Activated B cell treated with CpG ODN at 0.5 μM for 24 hours (primary cell): ENCODE measurements around the gene ARHGEF2. TPM values are rescaled to one million over a fixed set of nuclear protein-coding genes. Genes with fewer than 3 reads are reported as not detected.
A peak's percentile ranks its signal among the peaks of the same experiment; 100 is the strongest.

Experiments
- ATAC-seq: fragments of 200-7000 bp; cut with Tn5 transposase; one replicate; pipeline ENCODE4 v1.10.0; 2021; ENCODE audit warnings: low read depth, mild to moderate bottlenecking, moderate library complexity
- CTCF ChIA-PET: fragments of 350-600 bp; sonication (Branson Sonifier 250); formaldehyde crosslinking; loops from one replicate; lab custom pipeline; 2021; ENCODE audit warnings: antibody characterized with exemption; lab: Charles Lee
- POLR2A ChIA-PET: fragments of 350-600 bp; sonication (Branson Sonifier 250); formaldehyde crosslinking; loops from one replicate; lab custom pipeline; 2021; ENCODE audit warnings: antibody characterized with exemption; lab: Charles Lee
- DNase-seq: peaks from one replicate; pipeline ENCODE4 v3.0.0; 2022
- H3K27ac Mint-ChIP-seq: one replicate; pipeline ENCODE4 v1.8.0; 2020; ENCODE audit warnings: mixed read lengths
- H3K27me3 Mint-ChIP-seq: one replicate; pipeline ENCODE4 v1.8.0; 2021; ENCODE audit warnings: mixed read lengths
- H3K36me3 Mint-ChIP-seq: one replicate; pipeline ENCODE4 v1.8.0; 2021; ENCODE audit warnings: low read depth, mixed read lengths
- H3K4me1 Mint-ChIP-seq: one replicate; pipeline ENCODE4 v1.8.0; 2021; ENCODE audit warnings: mixed read lengths
- H3K4me3 Mint-ChIP-seq: one replicate; pipeline ENCODE4 v1.8.0; 2020; ENCODE audit warnings: mild to moderate bottlenecking, mixed read lengths
- H3K9me3 Mint-ChIP-seq: one replicate; pipeline ENCODE4 v1.8.0; 2020; ENCODE audit warnings: mixed read lengths
- CTCF ChIP-seq: fragments of 200-600 bp; IDR thresholded peaks from one replicate; pipeline ENCODE4 v1.8.0; 2022; ENCODE audit warnings: antibody characterized with exemption, mild to moderate bottlenecking
- intact Hi-C: fragments of 100-400 bp; cut with micrococcal nuclease; formaldehyde crosslinking; loops from one replicate; pipeline ENCODE4 v1.15.1; 2024
- total RNA-seq: library from RNA; stranded (reverse); gene quantifications from 2 replicates; pipeline ENCODE4 v1.2.3, GENCODE V29; 2022

The ARHGEF2 gene
- total RNA-seq, 1 donor from 2014 or later, result 207 TPM

GRCh38 chr1:155941845-155942531, 36.4 kb downstream of the ARHGEF2 start:
- H3K9me3 Mint-ChIP-seq, result no peaks in the 10 kb centered on the region
- intact Hi-C loops, result no loop called here
- DNase-seq (peak; percentile 14), ATAC-seq (no peak)
- H3K4me1 Mint-ChIP-seq, result peaks cover 87% of the 10 kb centered on the region
- no peak overlapping the region for H3K4me3 Mint-ChIP-seq
- ChIA-PET CTCF (interaction anchor here (1.6 to 10.0 kb wide), 2 partner anchors 39 to 48 kb away, joined by 6 to 146 read pairs; partner anchors contain the start of gene ARHGEF2), POLR2A (interaction anchor here (1.2 to 10.8 kb wide), 3 partner anchors 8 to 38 kb away, joined by 4 to 403 read pairs (median 52); partner anchors contain the start of genes ARHGEF2 and KHDC4)
- no peaks in the 10 kb centered on the region for H3K27me3 Mint-ChIP-seq
- TF ChIP-seq CTCF, result no peak
- peak overlapping the region; percentile 92 for H3K27ac Mint-ChIP-seq
- peaks cover 14% of the 10 kb centered on the region for H3K36me3 Mint-ChIP-seq

DNA sequence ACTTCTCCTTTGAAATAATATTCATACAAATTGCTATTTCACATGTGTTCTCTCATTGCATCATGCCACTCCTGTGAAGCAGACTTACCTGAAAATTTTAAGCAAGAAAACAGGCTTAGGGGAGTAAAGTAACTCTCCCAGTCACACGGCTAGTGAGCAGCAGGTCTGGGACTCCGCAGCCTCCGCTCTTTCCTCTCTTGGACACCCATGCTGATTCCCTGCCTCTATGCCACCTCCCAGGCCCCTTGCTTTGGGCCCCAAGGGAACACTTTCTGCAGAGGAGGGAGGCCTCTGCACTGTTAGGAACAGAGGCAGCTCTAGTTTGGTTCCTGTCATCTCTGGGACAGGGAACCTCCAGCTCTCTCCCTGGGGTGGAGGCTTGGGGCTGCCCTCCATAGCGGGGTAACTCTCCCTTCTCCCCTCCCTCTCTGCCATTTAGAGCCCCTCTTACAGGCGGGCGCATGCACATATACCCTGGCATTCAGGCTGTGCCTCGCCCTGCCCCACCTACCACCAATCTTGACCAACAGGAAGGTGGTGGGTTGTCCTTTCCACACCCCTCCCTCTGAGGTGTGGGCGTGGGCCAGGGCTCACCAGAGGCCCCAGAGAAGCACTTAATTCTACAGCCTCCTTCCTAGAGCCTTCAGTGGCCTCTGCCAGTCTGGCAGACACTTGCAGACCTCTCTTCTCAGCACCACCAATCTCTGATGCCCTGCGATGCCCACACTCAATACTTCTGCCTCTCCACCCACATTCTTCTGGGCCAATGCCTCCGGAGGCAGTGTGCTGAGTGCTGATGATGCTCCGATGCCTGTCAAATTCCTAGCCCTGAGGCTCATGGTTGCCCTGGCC, 37.1 kb downstream of the ARHGEF2 start, which contains the start of gene RXFP4:
Gene RXFP4 (plus strand): TSS at position 646 of the 852 bp plus-strand sequence. CDS start 72 bp downstream, at position 718.
- intact Hi-C loops, result no loop called here
- peak within 1 kb of the TSS; percentile 92 for H3K27ac Mint-ChIP-seq
- H3K36me3 Mint-ChIP-seq, result peaks cover 6% of the 10 kb centered on the region
- ATAC-seq (peak; percentile 6), DNase-seq (peak; percentile 15)
- POLR2A ChIA-PET, result interaction anchor here (0.5 to 10.8 kb wide), 5 partner anchors 19 to 180 kb away, joined by 3 to 403 read pairs (median 5); partner anchors contain the start of gene ARHGEF2
- TF ChIP-seq CTCF, result no peak
- peaks cover 79% of the 10 kb centered on the region for H3K4me1 Mint-ChIP-seq
- CTCF ChIA-PET, result interaction anchor here (1.0 to 10.0 kb wide), 4 partner anchors 20 to 125 kb away, joined by 4 to 146 read pairs (median 74); partner anchors contain the start of gene ARHGEF2
- H3K27me3 Mint-ChIP-seq, result no peaks in the 10 kb centered on the region
- H3K9me3 Mint-ChIP-seq, result no peaks in the 10 kb centered on the region
- peak within 1 kb of the TSS; percentile 45 for H3K4me3 Mint-ChIP-seq

DNA sequence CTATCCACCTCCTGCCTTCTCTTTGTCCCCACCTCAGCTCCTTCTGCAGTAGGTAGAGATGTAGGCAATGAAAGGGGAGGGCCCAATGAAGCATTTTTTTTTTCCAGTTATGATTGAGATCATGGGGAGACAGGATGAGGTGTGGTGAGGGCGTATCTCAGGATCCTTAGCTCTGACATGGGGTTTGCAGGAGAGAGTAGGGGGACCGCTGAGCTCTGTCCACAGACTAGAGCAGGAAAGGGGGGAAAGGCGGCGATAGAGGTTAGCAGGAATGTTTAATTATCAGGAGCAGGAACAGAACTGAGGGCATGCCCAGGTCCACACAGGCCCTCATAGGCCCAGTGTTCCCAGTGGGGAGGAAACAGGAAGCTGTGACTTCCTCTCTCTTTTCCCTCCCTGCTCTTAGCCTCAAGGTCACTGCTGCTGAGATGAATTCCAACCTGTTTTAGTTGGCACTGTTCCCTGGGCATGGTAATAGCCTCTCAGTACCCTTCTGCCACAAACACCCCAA, 37.8 kb downstream of the ARHGEF2 start:
- TF ChIP-seq CTCF, result no peak
- H3K4me3 Mint-ChIP-seq, result peak overlapping the region; percentile 45
- no peaks in the 10 kb centered on the region for H3K9me3 Mint-ChIP-seq
- DNase-seq (peak; percentile 15), ATAC-seq (peak; percentile 18)
- H3K4me1 Mint-ChIP-seq, result peaks cover 72% of the 10 kb centered on the region
- intact Hi-C loops, result no loop called here
- ChIA-PET POLR2A (interaction anchor here (0.5 to 10.8 kb wide), 6 partner anchors 9 to 181 kb away, joined by 3 to 403 read pairs (median 5); partner anchors contain the start of gene ARHGEF2), CTCF (interaction anchor here (1.0 to 10.0 kb wide), 6 partner anchors 15 to 126 kb away, joined by 3 to 146 read pairs (median 12); partner anchors contain the start of gene ARHGEF2)
- peak overlapping the region; percentile 86 for H3K27ac Mint-ChIP-seq
- no peaks in the 10 kb centered on the region for H3K27me3 Mint-ChIP-seq
- H3K36me3 Mint-ChIP-seq, result peaks cover 3% of the 10 kb centered on the region

- intact Hi-C loops, result loop anchor here (1.0 kb wide), 4 partner anchors 8 to 128 kb away; no protein-coding TSS in a partner anchor
- Mint-ChIP-seq H3K27me3 (no peaks in the 10 kb centered on the region), H3K9me3 (no peaks in the 10 kb centered on the region), H3K4me3 (no peak overlapping the region), H3K36me3 (peaks cover 3% of the 10 kb centered on the region), H3K4me1 (peaks cover 49% of the 10 kb centered on the region), H3K27ac (peak overlapping the region; percentile 64)
- no peak for TF ChIP-seq CTCF
- CTCF ChIA-PET, result interaction anchor here (0.6 to 10.0 kb wide), 16 partner anchors 8 to 128 kb away, joined by 3 to 146 read pairs (median 6); partner anchors contain the start of gene ARHGEF2
- POLR2A ChIA-PET, result interaction anchor here (1.0 to 10.8 kb wide), 6 partner anchors 8 to 52 kb away, joined by 3 to 403 read pairs (median 9); partner anchors contain the start of gene ARHGEF2
- no peak for ATAC-seq
- DNase-seq, result no peak
Observed at GRCh38 chr1:155938220-155938627, 40.1 kb downstream of the ARHGEF2 start.
